ENCODE measurements around the gene MCTP1. TPM values are rescaled to one million over a fixed set of nuclear protein-coding genes. Genes with fewer than 3 reads are reported as not detected.

MCTP1 gene
- total RNA-seq, 1 donor from 2014 or later: 12.8 TPM

DNA sequence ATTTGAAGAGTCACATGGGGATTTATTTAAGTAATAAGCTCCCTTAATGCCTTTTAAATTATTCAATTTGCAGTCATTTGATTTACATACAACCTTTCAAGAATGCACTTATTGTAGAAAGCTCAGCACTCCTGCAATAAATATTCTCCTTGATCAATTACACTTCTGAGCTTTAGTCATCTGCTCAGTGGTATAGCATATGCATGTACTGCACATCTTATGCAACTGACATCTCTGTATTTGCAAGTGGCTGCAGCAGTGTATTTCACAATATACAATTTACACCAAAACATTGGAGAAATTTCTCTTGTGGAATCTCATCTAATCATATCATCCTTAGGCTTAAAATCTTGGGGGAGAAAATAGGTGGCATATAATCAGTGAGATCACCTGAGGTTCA is 340.7 kb downstream of the MCTP1 start:
- Histone ChIP-seq H3K36me3 (no peaks in the 10 kb centered on the region), H3K27me3 (no peaks in the 10 kb centered on the region), H3K4me3 (no peak overlapping the region), H3K27ac (no peak overlapping the region), H3K4me1 (no peaks in the 10 kb centered on the region), H3K9me3 (no peaks in the 10 kb centered on the region)
- no peak for DNase-seq (ENCODE audit: extremely low spot score in 2 of 2)
- intact Hi-C loops (cut with DNase I): no loop called here
- TF ChIP-seq POLR2A (IDR thresholded peaks at IDR 0.05) (no peak), POLR2AphosphoS5 (IDR thresholded peaks at IDR 0.05; ENCODE audit: insufficient read depth in 1 of 2, low read depth in 1 of 2) (no peak)
- TF ChIP-seq, protein P1, sequence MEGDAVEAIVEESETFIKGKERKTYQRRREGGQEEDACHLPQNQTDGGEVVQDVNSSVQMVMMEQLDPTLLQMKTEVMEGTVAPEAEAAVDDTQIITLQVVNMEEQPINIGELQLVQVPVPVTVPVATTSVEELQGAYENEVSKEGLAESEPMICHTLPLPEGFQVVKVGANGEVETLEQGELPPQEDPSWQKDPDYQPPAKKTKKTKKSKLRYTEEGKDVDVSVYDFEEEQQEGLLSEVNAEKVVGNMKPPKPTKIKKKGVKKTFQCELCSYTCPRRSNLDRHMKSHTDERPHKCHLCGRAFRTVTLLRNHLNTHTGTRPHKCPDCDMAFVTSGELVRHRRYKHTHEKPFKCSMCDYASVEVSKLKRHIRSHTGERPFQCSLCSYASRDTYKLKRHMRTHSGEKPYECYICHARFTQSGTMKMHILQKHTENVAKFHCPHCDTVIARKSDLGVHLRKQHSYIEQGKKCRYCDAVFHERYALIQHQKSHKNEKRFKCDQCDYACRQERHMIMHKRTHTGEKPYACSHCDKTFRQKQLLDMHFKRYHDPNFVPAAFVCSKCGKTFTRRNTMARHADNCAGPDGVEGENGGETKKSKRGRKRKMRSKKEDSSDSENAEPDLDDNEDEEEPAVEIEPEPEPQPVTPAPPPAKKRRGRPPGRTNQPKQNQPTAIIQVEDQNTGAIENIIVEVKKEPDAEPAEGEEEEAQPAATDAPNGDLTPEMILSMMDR (IDR thresholded peaks at IDR 0.05): no peak

DNA sequence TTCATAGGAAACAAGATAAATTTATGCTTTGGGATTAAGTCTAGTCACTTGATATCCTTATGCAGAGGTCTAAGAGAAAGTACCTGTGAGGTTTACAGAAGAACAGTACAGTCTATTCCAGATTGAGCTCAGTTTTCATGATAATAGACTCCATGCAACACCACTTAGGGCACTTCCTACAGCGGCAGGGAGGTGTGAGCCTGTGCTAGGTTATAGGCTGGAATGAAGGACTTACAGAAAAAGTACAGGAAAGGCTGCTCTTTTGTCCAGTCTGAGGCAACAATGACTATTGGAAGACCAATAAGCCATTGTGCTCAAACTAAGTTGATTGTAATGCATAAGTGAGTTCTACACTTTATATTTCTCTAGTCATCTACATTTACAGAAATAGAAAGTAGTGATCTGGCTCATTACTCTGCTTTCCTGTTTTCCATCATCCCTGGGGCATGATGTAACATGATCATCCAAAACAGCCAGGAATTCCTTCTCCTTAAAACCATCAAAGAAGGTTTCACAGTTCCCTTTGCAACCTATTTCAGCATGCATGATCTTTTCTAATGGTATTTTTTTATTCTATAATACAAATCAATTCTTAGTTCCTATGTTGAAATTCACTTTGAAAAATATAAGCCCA is 343.7 kb downstream of the MCTP1 start:
- intact Hi-C loops (cut with DNase I): no loop called here
- no peak overlapping the region for H3K27ac ChIP-seq
- H3K4me3 ChIP-seq: no peak overlapping the region
- no peak for DNase-seq (ENCODE audit: extremely low spot score in 2 of 2)
- no peaks in the 10 kb centered on the region for H3K4me1 ChIP-seq
- H3K9me3 ChIP-seq: no peaks in the 10 kb centered on the region
- TF ChIP-seq POLR2A (IDR thresholded peaks at IDR 0.05): no peak
- TF ChIP-seq, protein P1 (IDR thresholded peaks at IDR 0.05): no peak
- no peak for TF ChIP-seq POLR2AphosphoS5 (IDR thresholded peaks at IDR 0.05; ENCODE audit: insufficient read depth in 1 of 2, low read depth in 1 of 2)
- no peaks in the 10 kb centered on the region for H3K27me3 ChIP-seq
- no peaks in the 10 kb centered on the region for H3K36me3 ChIP-seq

DNA sequence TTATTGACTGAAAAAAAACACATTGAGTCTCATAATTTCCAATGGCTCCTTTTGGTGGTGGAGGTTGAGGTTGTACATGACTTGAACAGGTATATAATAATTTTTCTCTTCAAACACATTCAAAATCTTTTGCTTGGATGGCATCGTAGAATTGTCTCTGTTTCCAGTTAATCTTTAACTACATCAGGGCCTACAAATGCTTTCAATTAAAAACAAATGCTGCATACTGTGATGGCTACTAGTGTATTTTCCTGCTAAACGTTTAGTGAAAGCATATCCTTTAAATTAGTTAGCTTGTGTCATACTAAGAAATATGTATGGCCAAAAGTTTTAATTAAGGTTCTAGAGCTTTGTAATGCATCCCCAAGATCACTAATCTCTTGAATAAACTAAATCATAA is 352.6 kb downstream of the MCTP1 start:
- no peak for DNase-seq (ENCODE audit: extremely low spot score in 2 of 2)
- no peaks in the 10 kb centered on the region for H3K9me3 ChIP-seq
- no peak for TF ChIP-seq POLR2A (IDR thresholded peaks at IDR 0.05)
- no peak for TF ChIP-seq POLR2AphosphoS5 (IDR thresholded peaks at IDR 0.05; ENCODE audit: insufficient read depth in 1 of 2, low read depth in 1 of 2)
- TF ChIP-seq, protein P1 (IDR thresholded peaks at IDR 0.05): no peak
- no peaks in the 10 kb centered on the region for H3K36me3 ChIP-seq
- intact Hi-C loops (cut with DNase I): no loop called here
- no peaks in the 10 kb centered on the region for H3K4me1 ChIP-seq
- H3K4me3 ChIP-seq: no peak overlapping the region
- H3K27me3 ChIP-seq: no peaks in the 10 kb centered on the region
- no peak overlapping the region for H3K27ac ChIP-seq

DNA sequence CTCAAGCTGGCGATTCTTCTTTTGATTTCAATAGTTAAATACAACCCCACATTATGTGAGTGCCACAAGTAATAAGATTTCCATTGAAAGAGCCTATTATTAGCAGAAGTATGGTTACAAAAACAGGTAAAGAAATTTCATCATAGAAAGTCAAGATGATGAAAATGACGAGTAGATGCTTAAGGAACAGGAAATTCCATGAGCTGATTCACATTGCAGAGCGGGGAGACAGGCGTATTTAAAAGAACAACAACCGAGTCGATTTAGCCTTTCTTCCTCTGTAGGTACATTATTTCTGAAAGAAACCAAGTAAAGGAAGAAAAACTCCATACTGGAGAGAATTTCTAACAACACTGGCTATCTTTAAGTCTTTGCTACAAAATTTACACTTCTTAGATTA is 356.0 kb downstream of the MCTP1 start:
- intact Hi-C loops (cut with DNase I): loop anchor here (5.0 kb wide), 1 partner anchor 547 kb away; no protein-coding TSS in a partner anchor
- H3K9me3 ChIP-seq: no peaks in the 10 kb centered on the region

DNA sequence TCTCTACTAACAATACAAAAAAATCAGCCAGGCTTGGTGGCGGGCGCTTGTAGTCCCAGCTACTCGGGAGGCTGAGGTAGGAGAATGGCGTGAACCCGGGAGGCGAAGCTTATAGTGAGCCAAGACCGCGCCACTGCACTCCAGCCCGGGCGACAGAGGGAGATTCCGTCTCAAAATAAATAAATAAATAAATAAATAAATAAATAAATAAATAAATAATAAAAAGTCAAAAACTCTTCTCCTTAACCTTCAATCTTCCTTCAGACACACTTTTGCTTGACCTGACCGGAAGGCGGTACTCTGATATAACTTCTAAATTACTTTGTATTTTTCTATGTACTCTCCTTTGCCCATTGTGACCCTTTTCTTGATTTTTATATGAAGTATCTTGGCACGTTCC is 364.3 kb downstream of the MCTP1 start:
- Histone ChIP-seq H3K27ac (no peak overlapping the region), H3K27me3 (no peaks in the 10 kb centered on the region), H3K36me3 (no peaks in the 10 kb centered on the region), H3K9me3 (no peaks in the 10 kb centered on the region), H3K4me3 (no peak overlapping the region), H3K4me1 (no peaks in the 10 kb centered on the region)
- TF ChIP-seq, protein P1 (IDR thresholded peaks at IDR 0.05): no peak
- no peak for TF ChIP-seq POLR2AphosphoS5 (IDR thresholded peaks at IDR 0.05; ENCODE audit: insufficient read depth in 1 of 2, low read depth in 1 of 2)
- no peak for TF ChIP-seq POLR2A (IDR thresholded peaks at IDR 0.05)
- intact Hi-C loops (cut with DNase I): no loop called here
- DNase-seq (ENCODE audit: extremely low spot score in 2 of 2): no peak

More for the DNA sequence above, 356.0 kb downstream of the MCTP1 start:
- no peaks in the 10 kb centered on the region for H3K36me3 ChIP-seq
- TF ChIP-seq, protein P1 (IDR thresholded peaks at IDR 0.05): no peak
- TF ChIP-seq POLR2A (IDR thresholded peaks at IDR 0.05) (no peak), POLR2AphosphoS5 (IDR thresholded peaks at IDR 0.05; ENCODE audit: insufficient read depth in 1 of 2, low read depth in 1 of 2) (no peak)
- no peak overlapping the region for H3K4me3 ChIP-seq
- H3K27ac ChIP-seq: no peak overlapping the region
- no peaks in the 10 kb centered on the region for H3K27me3 ChIP-seq
- no peak for DNase-seq (ENCODE audit: extremely low spot score in 2 of 2)
- no peaks in the 10 kb centered on the region for H3K4me1 ChIP-seq

Data from vagina (tissue), 2 donors.